GM12865 (cell line): ENCODE data around the gene FAAH.

Source experiments
- DNase-seq: peaks from one replicate; pipeline ENCODE4 v3.0.0; 2010; ENCODE audit warnings: low read depth
- H3K4me3 ChIP-seq: 2 replicates; pipeline ENCODE4 v1.5.1; 2011; ENCODE audit warnings: mild to moderate bottlenecking, low read depth, low read length, control low read depth
- TF ChIP-seq, protein P1 (sequence below): IDR thresholded peaks from 2 replicates; pipeline ENCODE4 v1.5.1; 2011; ENCODE audit warnings: low read length, control low read depth, low read depth, inconsistent platforms; ENCODE audit not compliant: insufficient read depth; ENCODE audit errors: missing control alignments

The FAAH gene

DNA sequence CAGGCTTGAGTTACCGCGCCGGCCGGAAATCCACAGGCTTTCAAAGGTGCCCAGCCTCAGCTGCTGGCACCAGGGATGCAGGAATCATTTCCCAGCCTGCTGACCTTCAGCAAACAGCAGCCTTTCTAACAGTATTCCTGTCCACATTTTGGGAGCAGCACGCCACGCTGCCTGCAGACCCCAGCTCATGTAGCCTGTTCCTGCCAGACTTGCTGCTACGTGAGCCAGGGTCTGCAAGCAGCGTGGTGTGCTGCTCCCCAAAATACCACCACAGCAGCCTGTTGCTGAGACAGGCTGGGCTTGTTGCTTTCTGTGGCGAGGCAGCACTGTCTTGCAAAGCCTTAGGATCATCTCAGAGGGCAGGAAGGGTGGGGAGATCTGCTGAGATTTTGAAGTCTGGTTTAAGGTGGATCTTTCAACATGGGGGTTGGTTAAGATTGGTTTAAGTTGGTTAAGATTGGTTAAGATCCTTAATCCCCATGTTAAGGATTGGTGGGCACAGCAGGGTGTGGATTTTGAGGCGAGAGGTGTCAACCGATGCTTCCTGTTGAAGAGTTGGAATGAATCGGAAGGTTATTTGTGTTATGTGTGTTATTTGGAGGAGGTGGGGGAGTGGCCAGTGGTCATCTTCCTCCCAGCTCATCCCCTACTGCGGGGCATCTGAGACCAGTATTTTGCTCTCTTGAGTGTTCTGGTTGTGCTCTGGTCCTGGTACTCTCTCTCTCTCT is 12.9 kb downstream of the FAAH start:
- no peak for DNase-seq
- H3K4me3 ChIP-seq = no peak overlapping the region
- TF ChIP-seq, protein P1, sequence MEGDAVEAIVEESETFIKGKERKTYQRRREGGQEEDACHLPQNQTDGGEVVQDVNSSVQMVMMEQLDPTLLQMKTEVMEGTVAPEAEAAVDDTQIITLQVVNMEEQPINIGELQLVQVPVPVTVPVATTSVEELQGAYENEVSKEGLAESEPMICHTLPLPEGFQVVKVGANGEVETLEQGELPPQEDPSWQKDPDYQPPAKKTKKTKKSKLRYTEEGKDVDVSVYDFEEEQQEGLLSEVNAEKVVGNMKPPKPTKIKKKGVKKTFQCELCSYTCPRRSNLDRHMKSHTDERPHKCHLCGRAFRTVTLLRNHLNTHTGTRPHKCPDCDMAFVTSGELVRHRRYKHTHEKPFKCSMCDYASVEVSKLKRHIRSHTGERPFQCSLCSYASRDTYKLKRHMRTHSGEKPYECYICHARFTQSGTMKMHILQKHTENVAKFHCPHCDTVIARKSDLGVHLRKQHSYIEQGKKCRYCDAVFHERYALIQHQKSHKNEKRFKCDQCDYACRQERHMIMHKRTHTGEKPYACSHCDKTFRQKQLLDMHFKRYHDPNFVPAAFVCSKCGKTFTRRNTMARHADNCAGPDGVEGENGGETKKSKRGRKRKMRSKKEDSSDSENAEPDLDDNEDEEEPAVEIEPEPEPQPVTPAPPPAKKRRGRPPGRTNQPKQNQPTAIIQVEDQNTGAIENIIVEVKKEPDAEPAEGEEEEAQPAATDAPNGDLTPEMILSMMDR = no peak

DNA sequence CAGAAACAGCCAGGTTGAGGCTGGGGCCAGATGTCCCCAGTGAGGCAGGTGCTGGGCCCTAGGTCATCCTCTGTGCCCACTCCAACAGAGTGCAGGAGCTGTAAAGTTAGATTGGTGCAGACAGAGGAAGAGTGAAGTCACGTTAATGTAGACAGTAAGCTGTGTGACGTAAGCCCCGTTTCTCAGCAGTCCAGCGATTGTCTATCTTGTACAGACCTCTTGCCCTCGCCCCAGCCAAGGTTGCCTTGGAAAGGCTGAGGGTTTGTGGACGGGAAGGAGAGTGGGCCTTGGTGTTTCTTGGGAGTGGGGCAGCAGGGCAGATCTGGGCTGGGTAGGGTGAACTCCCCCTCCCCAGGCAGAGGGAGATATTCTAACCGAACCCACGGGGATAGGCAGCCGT is 13.5 kb downstream of the FAAH start:
- TF ChIP-seq, protein P1 = no peak
- H3K4me3 ChIP-seq = no peak overlapping the region
- DNase-seq = no peak

DNA sequence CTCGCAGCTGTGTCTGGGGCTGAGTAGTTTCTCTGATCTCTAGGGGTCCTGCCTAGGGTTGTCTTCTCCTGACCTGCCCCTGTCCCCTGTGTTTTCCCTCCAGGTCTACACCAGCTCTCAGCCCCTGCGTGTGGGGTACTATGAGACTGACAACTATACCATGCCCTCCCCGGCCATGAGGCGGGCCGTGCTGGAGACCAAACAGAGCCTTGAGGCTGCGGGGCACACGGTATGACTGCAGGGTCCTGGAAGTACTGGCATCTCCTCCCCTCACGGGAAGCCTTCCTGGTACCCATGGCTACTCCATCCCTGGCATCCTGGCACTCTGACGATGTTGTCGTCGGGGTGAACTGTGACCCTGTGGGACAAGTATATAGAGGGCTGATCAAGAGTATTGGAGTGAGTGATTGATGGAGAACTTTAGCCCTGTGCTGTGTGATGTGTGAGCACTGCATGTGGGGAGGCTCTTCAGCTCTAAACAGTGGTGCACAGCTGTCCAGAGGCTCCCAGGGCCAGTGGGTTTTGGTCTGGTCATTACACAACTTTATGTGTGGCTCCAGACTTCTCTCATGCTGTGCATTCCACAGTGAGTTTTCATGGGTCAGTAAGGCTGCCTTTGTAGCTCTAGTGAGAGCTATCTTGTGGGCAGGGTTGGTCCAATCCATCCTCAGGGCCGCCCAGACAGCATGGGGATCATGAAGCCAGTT is 14.4 kb downstream of the FAAH start:
- TF ChIP-seq, protein P1 = no peak
- no peak overlapping the region for H3K4me3 ChIP-seq
- DNase-seq = no peak

DNA sequence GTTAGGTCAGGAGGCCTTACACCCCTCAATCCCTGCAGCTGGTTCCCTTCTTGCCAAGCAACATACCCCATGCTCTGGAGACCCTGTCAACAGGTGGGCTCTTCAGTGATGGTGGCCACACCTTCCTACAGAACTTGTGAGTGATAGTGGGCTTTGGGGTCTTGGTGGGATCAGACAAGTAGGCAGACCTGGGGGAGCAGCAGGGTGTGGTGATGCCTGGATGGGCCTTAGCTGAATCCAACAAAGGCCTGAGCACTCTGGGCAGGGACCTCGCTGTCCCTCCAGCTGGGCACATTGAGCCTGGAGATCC is 14.9 kb downstream of the FAAH start:
- TF ChIP-seq, protein P1 = no peak
- DNase-seq = no peak
- H3K4me3 ChIP-seq = no peak overlapping the region

DNA sequence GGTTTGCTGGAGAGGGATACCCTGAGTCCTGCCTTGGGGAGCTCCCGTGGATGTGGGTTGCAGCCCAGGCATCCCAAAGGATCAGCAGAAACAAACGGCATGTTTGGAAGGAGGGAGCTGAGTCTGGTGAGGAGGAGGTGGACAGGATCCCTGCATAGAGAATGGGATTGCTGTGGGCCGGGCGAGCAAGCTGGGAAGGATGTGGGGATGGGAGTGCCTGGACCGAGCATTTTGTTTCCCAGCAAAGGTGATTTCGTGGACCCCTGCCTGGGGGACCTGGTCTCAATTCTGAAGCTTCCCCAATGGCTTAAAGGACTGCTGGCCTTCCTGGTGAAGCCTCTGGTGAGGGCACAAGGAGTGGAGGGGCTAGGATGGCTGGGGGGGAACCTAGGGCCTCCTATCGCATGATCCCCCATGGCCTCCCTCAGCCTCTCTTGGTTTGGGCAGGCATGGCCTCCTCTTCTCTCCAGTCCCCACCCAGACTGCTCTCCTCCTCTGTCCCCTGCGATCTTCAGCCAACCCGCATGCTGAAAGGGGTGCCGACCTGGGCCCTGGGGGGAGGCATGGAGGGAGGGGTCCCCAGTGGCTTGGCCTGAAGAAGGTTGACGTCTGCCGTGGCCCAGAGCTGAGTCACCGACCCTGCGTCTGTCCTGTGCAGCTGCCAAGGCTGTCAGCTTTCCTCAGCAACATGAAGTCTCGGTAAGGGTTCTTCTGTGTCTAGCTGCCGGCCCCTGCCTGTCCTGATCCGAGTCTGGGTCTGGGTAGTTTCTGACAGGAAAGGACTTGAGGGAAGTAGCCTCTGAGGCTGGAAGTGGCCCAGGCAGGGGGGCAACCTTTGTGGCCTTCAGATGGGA is 16.3 kb downstream of the FAAH start:
- TF ChIP-seq, protein P1 = no peak
- H3K4me3 ChIP-seq = no peak overlapping the region
- no peak for DNase-seq

DNA sequence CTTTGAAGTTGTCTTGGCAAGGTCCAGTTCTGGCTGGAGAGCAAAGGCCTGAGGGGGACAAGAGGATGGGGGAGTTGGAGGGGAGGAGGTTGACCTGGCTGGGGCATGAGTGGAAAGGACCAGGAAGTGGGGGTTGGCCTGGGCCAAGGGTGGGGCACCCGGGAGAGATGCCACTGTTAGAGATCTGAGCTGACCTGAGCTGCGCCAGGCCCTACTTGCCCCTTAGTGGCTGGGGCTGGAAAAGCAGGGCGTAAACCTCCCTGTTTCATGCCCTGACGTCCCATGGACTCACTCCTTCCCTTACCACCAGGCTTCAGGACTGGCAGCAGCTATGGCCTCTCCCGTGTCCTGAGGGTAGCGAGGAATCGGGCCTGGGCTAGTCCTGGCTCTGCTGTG is 16.9 kb downstream of the FAAH start:
- TF ChIP-seq, protein P1 = no peak
- H3K4me3 ChIP-seq = no peak overlapping the region
- DNase-seq = no peak
